ENCODE measurements around the gene CSRNP3. TPM values are rescaled to one million over a fixed set of nuclear protein-coding genes. Genes with fewer than 3 reads are reported as not detected.

The CSRNP3 gene
- total and polyA plus RNA-seq, 2 experiments from 2014 or later: 3.0 to 14.0 TPM

DNA sequence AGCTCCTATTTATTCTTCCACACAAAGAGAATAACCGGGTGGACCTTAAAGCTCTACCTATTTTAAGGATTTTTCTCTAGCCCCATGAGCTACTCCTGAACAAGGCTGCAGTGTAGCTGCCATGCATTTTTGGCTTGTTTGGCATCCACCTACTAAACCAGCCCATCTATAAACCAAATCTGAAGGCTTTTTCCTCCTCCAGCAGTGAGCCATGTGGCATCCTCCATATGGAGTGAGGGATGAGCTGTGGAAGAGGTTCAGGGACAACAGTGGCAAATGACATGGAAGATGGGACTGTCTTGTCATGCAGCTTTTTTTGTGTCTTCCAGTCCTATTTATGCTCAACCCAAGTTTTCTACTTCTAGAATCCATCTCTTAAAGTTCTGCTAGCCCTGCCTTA lies 224.3 kb downstream of the CSRNP3 start:
- Histone ChIP-seq H3K27ac (no peak overlapping the region), H3K79me2 (no peaks in the 10 kb centered on the region), H3K36me3 (replicated peaks; ENCODE audit: insufficient read depth, low read depth) (no peaks in the 10 kb centered on the region), H3K4me1 (ENCODE audit: insufficient read depth) (no peaks in the 10 kb centered on the region), H3K4me2 (no peak overlapping the region), H3K4me3 (no peak overlapping the region), H3K9me3 (ENCODE audit: low read depth) (no peaks in the 10 kb centered on the region), H3K27me3 (no peaks in the 10 kb centered on the region), H3K9me2 (replicated peaks; ENCODE audit: insufficient read depth) (no peaks in the 10 kb centered on the region), H2AFZ (no peak overlapping the region), H4K20me1 (ENCODE audit: insufficient read depth, poor library complexity, severe bottlenecking) (no peaks in the 10 kb centered on the region)
- TF ChIP-seq EZH2phosphoT487 (IDR thresholded peaks at IDR 0.05; ENCODE audit: low read depth, severe bottlenecking, unreplicated experiment) (no peak), EZH2 (IDR thresholded peaks at IDR 0.05; ENCODE audit: borderline replicate concordance) (no peak), CTCF (IDR thresholded peaks at IDR 0.05; ENCODE audit: poor library complexity) (no peak)
- WGBS (ENCODE audit: low lambda C conversion rate, missing lambda C conversion rate): 88% methylated on average over 1 of the region's 1 CpG
- no peak for DNase-seq (ENCODE audit: low spot score)

GRCh38 chr2:165697748-165698443 lies 228.4 kb downstream of the CSRNP3 start:
- no peak for DNase-seq (ENCODE audit: low spot score)
- no peaks in the 10 kb centered on the region for H3K9me3 ChIP-seq (ENCODE audit: low read depth)
- H3K79me2 ChIP-seq: no peaks in the 10 kb centered on the region
- TF ChIP-seq CTCF (IDR thresholded peaks at IDR 0.05; ENCODE audit: poor library complexity): no peak
- TF ChIP-seq EZH2 (IDR thresholded peaks at IDR 0.05; ENCODE audit: borderline replicate concordance): no peak
- TF ChIP-seq EZH2phosphoT487 (IDR thresholded peaks at IDR 0.05; ENCODE audit: low read depth, severe bottlenecking, unreplicated experiment): no peak
- no peak overlapping the region for H3K4me2 ChIP-seq
- no peaks in the 10 kb centered on the region for H3K27me3 ChIP-seq
- no peaks in the 10 kb centered on the region for H3K9me2 ChIP-seq (replicated peaks; ENCODE audit: insufficient read depth)
- no peak overlapping the region for H2AFZ ChIP-seq
- 81% methylated on average over 4 of the region's 4 CpGs for WGBS (ENCODE audit: low lambda C conversion rate, missing lambda C conversion rate)
- no peaks in the 10 kb centered on the region for H4K20me1 ChIP-seq (ENCODE audit: insufficient read depth, poor library complexity, severe bottlenecking)
- no peaks in the 10 kb centered on the region for H3K4me1 ChIP-seq (ENCODE audit: insufficient read depth)
- H3K36me3 ChIP-seq (replicated peaks; ENCODE audit: insufficient read depth, low read depth): no peaks in the 10 kb centered on the region
- no peak overlapping the region for H3K4me3 ChIP-seq
- H3K27ac ChIP-seq: no peak overlapping the region

DNA sequence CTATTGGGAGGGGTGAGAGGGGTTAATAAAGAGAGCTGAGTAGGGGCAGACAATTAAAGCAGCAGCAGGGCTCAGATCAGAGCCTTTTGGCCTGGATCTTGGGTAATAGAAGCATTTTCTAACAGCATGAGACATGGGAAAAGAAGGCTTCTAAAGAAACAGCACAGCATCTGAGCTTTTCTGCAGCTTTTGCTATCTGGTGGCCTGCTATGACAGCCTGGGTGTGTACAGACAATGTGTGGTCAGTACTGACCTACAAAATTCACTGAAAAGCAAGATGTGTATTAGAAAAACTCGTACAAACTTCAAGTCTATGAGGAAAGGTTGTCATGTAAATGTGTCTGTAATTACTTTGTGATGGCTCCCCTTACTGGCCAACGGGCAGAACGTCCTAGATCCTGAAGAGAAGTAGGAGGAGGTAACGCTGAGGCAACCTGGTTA lies 229.0 kb downstream of the CSRNP3 start:
- Histone ChIP-seq H4K20me1 (ENCODE audit: insufficient read depth, poor library complexity, severe bottlenecking) (no peaks in the 10 kb centered on the region), H3K27ac (no peak overlapping the region), H2AFZ (no peak overlapping the region)

More for the DNA sequence above, 229.0 kb downstream of the CSRNP3 start:
- Histone ChIP-seq H3K4me1 (ENCODE audit: insufficient read depth) (no peaks in the 10 kb centered on the region), H3K4me3 (no peak overlapping the region), H3K36me3 (replicated peaks; ENCODE audit: insufficient read depth, low read depth) (no peaks in the 10 kb centered on the region), H3K9me2 (replicated peaks; ENCODE audit: insufficient read depth) (no peaks in the 10 kb centered on the region), H3K9me3 (ENCODE audit: low read depth) (no peaks in the 10 kb centered on the region), H3K79me2 (no peaks in the 10 kb centered on the region), H3K4me2 (no peak overlapping the region), H3K27me3 (no peaks in the 10 kb centered on the region)
- DNase-seq (ENCODE audit: low spot score): peak; percentile 72
- WGBS (ENCODE audit: low lambda C conversion rate, missing lambda C conversion rate): 4% methylated on average over 4 of the region's 4 CpGs
- TF ChIP-seq EZH2 (IDR thresholded peaks at IDR 0.05; ENCODE audit: borderline replicate concordance) (no peak), CTCF (IDR thresholded peaks at IDR 0.05; ENCODE audit: poor library complexity) (peak; percentile 78)

Measured in hepatocyte (in vitro differentiated cells).